HG03039 (cell line): Measurements from ENCODE around the gene ZNF3.
"Not testable (repeated sequence)": the region's sequence is repeated elsewhere in the genome, so short reads cannot be mapped to it uniquely, and the experiment has no call there.

Experiments used
- ATAC-seq: cut with Tn5 transposase; IDR thresholded peaks from one replicate; pipeline ENCODE4 v1.9.1; 2021; ENCODE audit warnings: mild to moderate bottlenecking, moderate library complexity; ENCODE audit not compliant: unreplicated experiment

The ZNF3 gene

DNA sequence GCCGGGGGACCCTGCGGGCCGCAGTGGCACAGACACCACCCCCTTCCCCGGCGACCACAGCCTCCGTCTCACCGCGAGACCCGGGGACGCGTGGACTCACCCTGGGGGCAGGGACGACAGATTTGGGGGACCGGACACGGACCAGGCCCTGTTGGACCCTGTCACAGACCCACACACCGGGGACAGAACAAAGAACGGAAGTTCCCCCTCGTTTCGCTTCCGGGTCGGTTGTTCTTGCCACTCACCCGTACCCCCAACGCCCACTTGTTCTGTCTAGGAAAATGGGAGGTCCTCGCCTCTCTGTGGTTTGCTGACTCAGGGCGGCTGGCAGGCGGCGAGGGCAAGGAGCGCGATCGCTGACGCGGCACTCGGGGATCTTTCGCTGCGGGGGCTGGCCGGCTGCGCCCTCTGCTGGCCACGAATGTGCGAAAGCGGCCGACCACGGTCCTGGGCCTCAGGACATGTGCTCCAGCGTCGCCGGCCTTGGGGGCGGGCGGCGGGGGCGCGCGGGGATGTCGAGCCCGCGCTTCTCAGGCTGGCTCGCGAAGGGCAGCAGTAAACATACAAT is at the start of gene ZNF3:
ZNF3 (minus strand) TSS at position 189 of the 568 bp plus-strand sequence. CDS start 4,366 bp downstream, outside the sequence.
- peak; percentile 78 for ATAC-seq

DNA sequence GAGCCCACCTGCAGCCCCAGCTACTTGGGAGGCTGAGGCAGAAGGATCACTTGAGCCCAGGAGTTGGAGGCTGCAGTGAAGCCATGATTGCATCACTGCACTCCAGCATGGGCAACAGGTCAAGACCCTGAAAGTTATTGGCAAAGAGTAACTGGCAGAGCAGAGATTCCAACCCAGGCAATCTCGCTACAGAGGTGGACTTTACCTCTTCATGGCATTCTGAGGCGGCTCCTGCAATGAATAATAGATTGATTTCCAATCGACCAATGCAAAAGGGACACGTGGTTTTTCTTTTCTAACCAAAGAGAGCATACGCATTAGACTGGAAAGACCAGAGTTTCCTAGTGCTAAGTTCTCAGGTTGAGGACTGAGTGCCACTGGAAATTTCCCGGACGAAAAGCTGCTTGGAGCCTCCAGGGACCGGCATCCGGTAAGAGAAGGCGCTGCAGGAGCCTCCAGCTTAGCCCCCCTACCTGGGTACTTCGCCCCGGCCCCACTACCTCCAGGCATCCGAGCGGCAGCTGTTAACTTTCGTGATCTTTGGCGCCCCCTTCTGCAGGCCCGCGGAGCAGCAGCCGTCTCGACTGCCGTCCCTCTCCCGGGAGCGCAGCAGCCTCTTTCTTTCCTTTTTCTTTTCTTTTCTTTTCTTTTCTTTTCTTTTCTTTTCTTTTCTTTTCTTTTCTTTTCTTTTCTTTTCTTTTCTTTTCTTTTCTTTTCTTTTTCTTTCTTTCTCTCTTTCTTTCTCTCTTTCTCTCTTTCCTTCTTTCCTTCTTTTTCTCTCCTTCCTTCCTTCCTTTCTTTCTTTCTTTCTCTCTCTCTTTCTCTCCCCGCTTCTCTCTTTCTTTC is 49.3 kb upstream of the ZNF3 start:
- ATAC-seq, result no peak

DNA sequence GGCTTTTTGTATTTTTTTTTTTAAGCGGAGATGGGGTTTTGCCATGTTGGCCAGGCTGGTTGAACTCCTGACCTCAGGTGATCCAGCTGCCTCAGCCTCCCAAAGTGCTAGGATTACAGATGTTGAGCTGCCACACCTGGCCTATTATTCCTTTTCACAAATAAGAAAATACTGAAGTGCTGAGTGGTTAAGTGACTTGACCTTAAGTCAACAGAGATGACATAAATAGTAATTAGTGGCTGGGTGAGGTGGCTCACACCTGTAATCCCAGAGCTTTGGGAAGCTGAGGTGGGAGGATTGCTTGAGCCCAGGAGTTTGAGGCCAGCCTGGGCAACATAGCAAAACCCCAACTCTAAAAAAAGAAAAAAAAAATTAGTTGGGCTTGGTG is 48.7 kb upstream of the ZNF3 start:
- ATAC-seq, result not testable (repeated sequence)

DNA sequence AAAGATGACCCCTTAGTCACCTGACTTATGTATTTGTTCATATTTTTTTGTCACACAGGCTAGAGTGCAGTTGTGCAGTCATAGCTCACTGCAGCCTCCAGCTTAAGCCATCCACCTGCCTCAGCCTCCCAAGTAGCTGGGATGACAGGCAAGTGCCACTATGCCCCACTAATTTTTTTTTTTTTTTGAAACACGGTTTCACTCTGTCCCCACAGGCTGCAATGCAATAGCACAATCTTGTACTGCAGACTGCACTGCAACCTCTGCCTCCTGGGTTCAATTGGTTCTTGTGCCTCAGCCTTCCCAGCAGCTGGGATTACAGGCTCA is 47.1 kb upstream of the ZNF3 start:
- no peak for ATAC-seq

DNA sequence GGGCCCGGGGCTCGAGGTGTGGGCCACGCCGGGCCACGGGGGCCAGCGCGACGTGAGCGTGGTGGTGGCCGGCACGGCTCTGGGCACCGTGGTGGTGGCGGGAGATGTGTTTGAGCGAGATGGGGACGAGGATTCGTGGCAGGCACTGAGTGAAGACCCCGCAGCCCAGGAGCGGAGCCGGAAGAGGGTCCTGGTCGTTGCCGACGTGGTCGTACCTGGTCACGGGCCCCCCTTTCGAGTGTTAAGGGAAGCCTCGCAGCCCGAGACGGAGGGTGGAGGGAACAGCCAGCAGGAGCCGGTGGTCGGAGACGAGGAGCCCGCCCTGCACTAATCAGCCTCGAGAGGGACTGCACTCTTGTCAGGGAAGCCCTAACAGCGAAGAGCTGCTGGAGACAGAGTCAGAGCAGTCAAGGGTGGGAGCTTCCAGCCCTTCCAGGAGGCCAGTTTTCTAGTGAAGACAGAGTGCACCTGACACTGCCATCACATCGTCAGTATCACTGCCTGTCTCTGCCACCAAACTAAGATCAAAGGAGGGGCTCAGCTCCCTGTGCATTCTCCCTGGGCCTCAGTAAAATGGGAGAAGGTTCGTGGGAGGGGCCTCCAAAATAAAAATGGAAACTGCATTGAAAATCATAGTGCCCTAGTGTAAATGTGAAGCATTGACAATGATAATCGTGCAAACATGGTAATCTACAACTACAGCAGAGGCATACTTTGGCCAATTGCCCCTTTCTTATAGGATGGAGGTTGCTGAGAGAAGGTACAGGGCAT is 46.5 kb upstream of the ZNF3 start:
- ATAC-seq, result no peak

DNA sequence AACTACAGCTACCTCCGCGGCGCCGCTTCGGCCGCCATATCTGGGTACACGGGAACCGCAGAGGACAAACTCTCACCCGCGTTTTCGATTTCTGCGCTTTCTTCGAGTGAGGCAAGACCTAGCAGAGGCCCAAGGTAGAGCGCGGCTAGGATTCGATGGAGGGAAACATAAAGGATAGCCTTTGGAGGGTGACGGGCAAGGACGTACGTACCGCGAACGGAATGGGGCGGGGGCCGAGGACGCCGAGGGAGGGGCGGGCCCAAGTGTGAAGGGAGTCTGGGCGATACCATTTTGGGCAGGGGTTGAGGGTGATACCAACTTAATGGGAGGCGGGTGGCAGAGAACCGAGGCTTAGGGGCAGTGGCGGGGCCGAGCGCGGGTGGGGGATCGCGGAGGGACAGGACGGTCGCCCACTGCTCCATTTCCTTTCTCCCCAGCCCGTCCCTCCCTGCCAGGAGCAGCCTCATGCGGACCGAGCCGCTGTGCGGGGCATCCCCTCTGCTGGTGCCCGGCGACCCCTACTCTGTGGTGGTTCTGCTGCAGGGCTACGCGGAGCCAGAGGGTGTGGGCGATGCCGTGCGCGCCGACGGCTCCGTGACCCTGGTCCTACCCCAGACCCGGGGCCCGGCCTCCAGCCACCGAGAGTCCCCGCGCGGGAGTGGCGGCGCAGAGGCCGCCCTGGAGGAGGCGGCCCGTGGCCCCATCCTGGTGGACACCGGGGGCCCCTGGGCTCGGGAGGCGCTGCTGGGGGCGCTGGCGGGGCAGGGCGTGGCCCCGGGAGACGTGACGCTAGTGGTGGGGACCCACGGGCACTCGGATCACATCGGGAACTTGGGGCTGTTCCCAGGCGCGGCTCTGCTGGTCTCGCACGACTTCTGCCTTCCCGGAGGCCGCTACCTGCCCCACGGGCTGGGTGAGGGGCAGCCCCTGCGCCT is 45.7 kb upstream of the ZNF3 start, which contains the start of gene MBLAC1:
MBLAC1 (plus strand) TSS at position 37 of the 935 bp plus-strand sequence; CDS start at position 466, 429 bp downstream.
- peak; percentile 62 for ATAC-seq

DNA sequence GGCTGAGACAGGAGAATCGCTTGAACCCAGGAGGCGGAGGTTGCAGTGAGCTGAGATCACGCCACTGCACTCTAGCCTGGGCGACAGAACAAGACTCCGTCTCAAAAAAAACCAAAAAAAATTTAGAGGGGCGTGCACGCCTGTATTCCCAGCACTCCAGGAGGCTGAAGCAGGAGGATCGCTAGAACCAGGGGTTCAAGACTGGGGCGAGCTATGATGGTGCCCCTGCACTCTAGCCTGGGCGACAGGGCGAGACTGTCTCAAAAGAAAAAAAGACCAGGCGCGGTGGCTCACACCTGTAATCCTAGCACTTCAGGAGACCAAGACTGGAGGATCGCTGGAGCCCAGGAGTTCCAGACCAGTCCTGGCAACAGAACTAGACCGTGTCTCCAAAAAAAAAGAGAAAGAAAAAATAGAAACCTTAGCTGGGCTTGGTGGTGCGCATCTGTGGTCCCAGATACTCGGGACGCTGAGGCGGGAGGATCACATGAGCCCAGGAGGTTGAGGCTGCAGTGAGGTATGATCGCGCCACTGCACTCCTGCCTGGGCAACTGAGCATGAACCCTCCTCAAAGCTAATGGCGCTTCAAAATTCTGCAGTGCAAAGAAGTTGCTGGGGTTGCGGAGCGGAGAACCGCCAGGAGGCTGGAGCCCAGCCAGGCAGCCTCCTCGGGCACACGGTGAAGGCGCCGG is 44.9 kb upstream of the ZNF3 start:
- ATAC-seq, result peak; percentile 11

DNA sequence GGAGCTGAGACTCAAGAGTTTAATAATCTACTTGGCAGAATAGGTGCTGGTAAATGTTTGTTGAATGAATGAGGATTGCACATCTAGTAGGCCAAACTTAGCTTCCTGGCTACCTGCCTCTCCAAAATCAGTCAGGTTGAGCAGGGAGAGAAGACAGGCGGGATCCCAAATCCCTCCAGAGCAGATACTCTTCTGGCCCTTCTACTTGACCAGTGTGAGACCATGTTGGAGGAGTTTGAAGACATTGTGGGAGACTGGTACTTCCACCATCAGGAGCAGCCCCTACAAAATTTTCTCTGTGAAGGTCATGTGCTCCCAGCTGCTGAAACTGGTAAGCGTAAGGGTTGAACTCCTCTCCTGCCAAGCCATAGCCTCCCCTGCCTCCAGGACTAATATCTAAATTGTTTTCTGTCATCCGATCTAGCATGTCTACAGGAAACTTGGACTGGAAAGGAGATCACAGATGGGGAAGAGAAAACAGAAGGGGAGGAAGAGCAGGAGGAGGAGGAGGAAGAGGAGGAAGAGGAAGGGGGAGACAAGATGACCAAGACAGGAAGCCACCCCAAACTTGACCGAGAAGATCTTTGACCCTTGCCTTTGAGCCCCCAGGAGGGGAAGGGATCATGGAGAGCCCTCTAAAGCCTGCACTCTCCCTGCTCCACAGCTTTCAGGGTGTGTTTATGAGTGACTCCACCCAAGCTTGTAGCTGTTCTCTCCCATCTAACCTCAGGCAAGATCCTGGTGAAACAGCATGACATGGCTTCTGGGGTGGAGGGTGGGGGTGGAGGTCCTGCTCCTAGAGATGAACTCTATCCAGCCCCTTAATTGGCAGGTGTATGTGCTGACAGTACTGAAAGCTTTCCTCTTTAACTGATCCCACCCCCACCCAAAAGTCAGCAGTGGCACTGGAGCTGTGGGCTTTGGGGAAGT is 43.0 kb upstream of the ZNF3 start:
- no peak for ATAC-seq

DNA sequence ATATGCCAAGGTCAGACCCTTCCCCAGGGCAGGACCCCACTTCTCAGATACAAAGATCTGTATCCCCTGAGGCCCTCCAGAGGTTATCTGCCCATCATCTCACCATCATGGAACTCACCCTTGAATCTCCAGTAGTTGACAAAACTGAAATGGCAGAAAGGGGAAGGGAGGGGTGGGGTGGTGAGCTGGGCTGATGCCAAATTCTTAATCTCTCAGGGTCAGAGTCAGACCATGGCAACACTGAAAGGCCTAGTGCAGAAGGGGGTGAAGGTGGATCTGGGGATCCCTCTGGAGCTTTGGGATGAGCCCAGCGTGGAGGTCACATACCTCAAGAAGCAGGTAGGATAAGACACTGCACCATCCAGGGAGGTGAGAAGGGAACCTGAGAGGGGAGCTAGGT is 41.0 kb upstream of the ZNF3 start:
- ATAC-seq, result no peak

DNA sequence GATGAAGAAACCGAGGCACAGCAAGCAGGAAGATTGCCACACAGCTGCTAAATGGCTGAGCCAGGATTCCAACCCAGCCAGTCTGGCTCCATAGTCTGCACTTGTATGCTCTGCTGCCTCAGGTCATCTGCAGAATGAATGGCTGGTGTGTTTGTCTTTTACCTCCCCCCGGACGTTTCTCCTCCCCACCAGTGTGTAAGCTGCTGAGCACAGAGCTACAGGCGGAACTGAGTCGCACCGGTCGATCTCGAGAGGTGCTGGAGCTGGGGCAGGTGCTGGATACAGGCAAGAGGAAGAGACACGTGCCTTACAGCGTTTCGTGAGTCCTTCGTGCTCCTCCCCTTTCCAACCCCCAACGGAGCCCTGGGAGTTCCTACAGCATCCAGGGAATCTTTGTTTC is 40.5 kb upstream of the ZNF3 start:
- no peak for ATAC-seq

DNA sequence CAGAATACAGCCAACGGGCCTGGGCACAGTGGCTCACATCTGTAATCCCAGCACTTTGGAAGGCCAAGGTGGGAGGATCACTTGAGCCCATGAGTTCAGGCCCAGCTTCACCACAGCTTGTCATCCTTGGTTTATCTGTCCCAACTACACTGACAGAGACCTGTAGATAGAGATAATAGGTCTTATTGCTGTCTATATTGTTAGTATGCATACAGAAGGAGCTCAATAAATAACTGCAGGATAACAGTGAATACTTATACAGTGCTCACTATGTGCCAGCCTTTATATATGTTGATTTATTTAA is 39.2 kb upstream of the ZNF3 start:
- no peak for ATAC-seq

DNA sequence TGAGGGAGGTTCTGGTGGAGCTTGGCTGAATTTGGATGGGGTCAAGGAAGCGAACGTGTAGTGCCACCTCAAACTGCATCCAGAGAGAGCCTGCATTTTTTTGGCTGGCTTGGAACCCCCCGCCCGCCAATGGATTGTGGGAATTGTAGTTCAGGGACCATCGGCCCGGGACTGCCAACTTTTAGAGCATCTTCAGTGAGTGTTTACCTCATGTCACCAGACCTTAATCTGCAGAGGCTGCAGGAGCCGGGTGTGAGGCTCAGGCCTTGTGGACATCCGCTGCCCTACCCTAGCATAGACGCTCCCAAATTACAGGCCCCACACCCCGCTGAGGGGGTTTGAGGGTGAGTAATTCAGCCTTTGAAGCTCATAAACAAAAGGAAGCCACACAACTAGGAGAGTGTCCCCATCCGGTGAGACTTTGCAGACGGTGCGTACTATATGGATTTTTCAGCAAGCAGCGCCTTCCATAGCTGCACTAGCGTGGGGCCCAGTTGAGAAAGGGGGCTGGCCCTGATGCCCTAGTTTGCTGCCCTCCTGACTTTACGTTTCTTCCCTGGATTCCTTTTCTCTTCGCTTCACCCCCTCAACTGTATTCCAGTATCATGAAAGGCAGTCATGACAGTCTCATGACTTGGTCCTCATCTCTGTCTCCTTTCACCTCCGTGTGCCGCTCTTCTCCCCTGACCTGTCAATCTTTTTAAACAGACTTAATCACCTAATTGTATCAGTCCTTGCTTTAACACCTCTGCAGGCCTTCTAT is 38.6 kb upstream of the ZNF3 start:
- peak; percentile 12 for ATAC-seq

DNA sequence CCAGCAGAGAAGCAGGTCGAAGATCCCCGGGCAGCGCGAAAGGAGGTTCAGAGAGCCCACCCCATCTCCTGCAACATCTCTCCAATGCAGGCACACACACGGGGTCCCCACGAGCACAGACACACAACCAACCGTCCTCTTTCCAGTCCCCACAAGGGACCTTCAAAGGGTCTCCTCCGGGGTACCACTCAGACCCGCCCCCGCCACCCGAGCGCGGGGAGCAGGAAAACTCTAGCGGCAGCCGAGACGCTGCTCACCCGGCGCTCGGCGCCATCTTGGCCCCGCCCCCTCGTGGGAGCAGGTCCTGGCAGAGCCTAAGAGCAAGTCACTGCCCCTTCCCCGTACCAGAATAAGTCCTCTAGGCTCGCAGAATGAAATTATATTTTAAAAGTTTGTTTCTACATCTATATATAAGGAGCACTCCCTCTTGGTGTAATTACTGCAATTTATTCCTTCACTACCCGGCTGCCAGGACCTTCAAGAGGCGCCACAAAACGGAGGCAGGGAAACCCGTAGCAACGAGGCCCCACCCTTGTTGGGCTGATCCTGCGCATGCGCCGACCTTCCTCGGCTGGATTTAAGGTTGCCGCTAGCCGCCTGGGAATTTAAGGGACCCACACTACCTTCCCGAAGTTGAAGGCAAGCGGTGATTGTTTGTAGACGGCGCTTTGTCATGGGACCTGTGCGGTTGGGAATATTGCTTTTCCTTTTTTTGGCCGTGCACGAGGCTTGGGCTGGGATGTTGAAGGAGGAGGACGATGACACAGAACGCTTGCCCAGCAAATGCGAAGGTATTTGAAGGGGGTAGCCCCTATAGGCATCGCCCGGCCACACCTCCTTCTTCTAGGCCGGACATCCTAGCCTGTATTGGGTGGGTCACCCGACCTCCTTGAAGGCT is 37.8 kb upstream of the ZNF3 start, which contains the start of the genes CNPY4 and TAF6:
CNPY4 (plus strand) TSS at position 563 of the 898 bp plus-strand sequence; CDS start at position 674, 111 bp downstream.
TAF6 (minus strand) TSS at position 287 of the 898 bp plus-strand sequence. CDS start 5,149 bp downstream, outside the sequence.
- peak; percentile 76 for ATAC-seq

DNA sequence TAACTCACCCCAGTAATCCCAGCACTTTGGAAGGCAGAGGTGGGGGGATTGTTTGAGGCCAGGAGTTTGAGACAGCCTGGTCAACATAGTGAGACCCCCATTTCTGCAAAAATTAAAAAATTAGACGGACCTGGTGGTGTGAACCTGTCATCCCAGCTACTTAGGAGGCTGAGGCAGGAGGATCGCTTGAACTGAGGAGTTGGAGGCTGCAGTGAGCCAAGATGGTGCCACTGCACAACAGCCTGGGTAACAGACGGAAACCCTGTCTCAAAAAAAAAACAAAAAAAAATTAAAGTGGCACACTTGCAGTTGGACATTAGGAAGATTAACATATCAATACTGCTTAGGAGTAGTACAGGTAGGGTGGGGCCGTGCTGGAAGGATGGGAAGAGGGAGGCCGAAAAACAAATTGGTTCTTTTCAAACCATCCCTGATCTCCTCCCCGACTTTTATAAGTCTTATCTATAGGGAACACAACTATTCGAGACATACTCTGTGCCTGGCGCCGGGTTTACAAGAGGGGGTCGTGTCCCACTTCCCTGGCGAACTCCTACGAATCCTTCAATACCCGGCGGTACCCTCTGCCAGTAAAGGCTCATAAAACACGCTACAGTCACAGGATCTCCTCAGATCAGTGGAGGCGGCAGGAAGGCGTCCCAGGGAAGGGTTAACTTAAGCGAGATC is 37.0 kb upstream of the ZNF3 start:
- ATAC-seq, result no peak

DNA sequence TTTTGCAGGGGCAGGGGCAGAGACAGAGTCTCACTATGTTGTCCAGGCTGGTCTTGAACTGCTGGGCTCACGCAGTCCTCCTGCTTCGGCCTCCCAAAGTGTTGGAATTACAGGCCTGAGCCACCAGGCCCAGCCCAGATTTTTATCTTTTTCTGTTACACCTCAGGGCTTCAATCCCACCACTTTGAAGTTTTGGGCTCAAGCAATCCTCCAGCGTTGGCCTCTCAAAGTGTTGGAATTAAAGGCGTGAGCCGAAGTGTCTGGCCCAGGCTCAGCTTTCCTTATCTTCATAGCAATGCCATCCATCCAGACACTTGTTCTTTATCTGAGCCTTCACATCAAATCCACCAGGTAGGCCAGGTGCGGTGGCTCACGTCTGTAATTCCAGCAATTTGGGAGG is 33.5 kb upstream of the ZNF3 start:
- no peak for ATAC-seq

DNA sequence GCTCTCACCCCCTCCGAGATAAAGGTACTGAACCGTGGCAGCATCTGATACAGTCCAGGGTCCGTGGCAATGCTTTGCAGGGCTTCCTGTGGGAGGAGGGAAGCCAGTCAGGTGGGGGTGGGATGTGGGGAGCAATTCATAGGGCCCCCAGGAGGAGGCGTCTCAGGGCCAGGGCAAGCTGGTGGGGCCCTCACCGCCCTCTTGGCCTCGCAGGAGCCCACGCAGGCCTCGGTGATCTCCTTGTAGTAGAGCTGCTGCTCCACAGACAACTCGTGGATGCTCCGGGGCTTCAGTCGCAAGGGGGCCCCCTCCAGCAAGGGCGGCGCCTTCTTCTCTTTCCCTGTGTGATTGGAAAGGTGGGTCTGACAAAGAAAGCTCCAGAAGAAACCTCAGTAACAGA is 30.4 kb upstream of the ZNF3 start:
- ATAC-seq, result no peak

DNA sequence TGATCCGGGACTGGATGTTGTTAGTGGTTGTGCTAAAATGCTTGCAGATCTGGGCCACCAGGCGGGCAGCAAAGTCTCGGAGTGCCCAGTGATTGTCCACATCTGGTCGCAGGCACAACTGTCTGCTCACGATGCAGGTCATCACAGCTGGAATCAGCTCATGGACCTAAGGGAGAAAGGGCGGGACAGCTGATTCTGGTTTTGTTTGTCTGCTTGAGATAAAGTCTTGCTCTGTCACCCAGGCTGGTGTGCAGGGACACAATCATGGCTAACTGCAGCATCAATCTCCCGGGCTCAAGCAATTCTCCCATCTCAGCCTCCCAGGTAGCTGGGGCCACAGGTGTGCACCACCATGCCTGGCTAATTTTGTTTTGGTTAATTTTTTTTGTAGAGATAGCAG is 29.6 kb upstream of the ZNF3 start:
- no peak for ATAC-seq
